ENCODE measurements around the gene PTPN23.

Gene PTPN23

GRCh38 chr3:47376393-47376792 lies 4.4 kb upstream of the PTPN23 start:
- DNase-seq: no peak

GRCh38 chr3:47377186-47377585 lies 3.6 kb upstream of the PTPN23 start:
- DNase-seq: no peak

- DNase-seq: no peak
Measured at GRCh38 chr3:47378869-47379268, 2.0 kb upstream of the PTPN23 start.

DNA sequence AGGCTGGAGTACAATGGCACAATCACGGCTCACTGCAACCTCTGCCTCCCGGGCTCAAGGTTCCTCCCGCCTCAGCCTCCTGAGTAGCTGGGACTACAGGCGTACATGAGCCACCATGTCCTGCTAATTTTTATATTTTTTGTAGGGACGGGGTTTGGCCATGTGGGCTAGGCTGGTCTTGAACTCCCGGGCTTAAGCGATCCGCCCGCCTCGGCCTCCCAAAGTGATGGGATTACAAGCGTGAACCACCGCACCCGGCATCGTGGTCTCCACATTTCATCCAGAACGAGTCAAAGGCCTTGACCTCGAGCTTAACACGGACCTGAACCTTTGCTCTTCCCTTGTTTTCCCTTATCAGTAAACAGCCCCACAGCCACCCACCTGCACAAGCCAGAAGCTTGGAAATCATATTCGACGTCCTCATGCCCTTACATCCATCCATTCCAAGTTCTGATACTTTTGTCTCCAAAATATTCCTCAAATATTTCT lies 1.4 kb upstream of the PTPN23 start:
- no peak for DNase-seq

- DNase-seq: no peak
Measured at GRCh38 chr3:47380026-47380600, 708 bp upstream of the PTPN23 start.

GRCh38 chr3:47381317-47382157 lies 716 bp downstream of the PTPN23 start:
- DNase-seq: peak; percentile 64

DNA sequence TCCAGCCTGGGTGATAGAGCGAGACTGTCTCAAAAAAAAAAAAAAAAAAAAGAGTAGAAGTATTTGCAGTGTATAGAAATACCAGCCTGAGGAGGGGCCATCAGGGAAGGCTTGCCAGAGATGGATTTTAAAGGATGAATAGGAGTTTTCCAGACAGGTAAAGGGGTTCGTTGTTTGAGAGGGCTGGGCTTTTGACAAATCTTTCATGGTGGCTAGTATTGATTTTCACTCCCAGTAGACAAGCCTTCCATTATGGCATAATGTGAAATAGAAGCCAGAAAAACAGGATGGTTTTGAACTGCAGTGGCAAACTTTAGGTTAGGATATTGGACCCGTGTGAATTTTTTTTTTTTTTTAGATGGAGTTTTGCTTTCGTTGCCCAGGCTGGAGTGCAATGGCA lies 3.6 kb downstream of the PTPN23 start:
- no peak for DNase-seq

GRCh38 chr3:47385007-47385406 lies 4.2 kb downstream of the PTPN23 start:
- no peak for DNase-seq

DNA sequence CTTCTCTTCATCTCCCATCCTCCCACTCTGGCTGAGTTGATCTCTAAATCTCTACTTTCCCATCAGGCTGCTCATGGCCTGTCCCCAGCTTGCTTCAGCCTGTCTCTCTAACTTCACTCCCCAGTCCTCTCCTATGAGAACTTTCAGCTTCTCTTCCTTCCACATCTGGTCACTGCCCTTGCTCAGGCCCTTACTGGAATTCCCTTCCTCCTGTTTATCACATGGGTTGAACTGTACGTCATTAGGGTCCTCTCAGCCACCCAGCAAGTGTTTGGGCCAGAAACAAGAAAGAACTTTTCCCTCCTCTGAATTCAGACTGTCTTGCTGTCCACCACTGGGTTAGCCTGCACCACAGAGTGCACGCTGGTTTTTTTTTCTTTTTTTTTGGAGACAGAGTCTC lies 5.0 kb downstream of the PTPN23 start:
- DNase-seq: no peak

DNA sequence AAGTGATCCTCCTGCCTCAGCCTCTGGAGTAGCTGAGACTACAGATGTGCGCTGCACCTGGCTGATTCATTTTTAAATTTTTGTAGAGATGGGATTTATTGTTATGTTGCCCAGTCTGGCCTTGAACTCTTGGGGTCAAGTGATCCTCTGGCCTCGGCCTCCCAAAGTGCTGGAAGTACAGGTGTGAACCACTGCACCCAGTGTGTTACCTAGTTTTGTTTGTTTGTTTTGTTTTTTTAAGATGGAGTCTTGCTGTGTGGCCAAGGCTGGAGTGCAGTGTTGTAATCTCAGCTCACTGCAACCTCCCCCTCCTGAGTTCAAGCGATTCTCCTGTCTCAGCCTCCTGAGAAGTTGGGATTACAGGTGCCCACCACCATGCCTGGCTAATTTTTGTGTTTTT lies 12.1 kb downstream of the PTPN23 start:
- DNase-seq: no peak

- no peak for DNase-seq
Measured at GRCh38 chr3:47394140-47394870, 13.5 kb downstream of the PTPN23 start.

DNA sequence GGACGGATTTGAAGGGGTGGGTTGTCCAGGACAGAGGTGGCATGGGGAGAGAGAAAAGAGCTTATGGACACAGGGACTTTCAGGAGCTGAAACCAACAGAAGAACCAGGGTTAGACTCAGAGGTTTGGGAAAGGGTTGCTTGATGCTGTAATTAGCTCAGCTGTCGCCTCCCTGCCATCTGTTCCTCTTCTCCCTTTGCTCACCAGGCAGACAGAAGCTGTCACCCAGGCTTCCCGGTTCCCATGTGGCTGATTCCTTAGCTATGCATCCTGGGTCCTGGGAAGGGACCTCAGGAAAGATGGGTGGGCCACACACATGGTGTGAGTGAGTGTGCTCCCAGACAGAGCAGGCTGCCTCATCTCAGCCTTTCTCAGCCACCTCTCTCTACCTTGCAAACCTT lies 14.1 kb downstream of the PTPN23 start:
- no peak for DNase-seq

GRCh38 chr3:47398228-47398627 lies 17.4 kb downstream of the PTPN23 start:
- no peak for DNase-seq

- no peak for DNase-seq
Measured at GRCh38 chr3:47399016-47399415, 18.2 kb downstream of the PTPN23 start.

GRCh38 chr3:47399531-47400270 lies 18.9 kb downstream of the PTPN23 start:
- DNase-seq: no peak

DNA sequence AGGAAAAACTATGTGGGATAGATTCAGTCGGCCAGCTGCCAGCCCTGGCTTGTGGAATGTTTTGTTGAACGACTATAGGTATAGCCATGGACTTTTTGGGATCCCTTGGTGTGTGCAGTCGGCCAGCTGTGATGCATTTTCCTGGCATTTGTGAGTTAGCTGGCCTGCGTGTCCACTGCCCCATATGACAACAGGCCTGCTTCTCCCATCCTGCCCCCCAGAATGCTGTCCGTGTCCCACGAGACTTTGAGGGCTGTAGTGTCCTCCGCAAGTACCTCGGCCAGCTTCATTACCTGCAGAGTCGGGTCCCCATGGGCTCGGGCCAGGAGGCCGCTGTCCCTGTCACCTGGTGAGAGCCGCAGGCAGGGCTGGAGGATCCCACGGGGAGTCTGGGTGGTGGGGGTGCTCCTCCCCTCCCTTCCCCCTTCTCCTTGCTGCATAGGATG lies 23.6 kb downstream of the PTPN23 start:
- DNase-seq: no peak

GRCh38 chr3:47404955-47405790 lies 24.4 kb downstream of the PTPN23 start:
- no peak for DNase-seq

DNA sequence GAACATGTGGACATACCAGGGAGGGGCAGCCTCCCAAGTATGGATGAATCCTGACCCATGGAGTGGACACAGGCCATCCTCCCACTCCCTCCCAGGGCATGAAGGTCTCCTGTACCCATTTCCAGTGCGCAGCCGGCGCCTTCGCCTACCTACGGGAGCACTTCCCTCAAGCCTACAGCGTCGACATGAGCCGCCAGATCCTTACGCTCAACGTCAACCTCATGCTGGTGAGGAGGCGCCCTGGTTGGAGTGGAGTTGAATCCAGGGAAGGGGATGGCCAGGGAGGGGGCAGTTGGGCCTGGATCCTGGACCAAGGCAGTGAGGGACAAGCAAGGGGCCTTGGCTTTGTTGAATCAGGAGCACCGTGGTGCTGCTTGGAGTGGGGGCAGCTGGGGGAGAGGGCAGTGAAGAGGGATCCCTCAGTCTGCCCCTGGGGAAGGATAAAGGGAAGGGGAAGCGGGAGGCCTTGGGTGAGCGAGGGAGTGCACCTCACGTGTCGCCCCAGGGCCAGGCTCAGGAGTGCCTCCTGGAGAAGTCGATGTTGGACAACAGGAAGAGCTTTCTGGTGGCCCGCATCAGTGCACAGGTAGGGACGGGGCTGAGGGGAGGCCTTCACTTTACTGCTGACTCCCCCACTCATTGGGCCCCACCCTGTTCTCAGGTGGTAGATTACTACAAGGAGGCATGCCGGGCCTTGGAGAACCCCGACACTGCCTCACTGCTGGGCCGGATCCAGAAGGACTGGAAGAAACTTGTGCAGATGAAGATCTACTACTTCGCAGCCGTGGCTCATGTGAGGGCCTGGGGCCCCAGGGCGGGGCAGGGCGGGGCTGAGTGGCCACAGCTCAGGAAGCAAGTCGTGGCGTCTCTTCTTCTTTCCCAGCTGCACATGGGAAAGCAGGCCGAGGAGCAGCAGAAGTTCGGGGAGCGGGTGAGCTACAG lies 25.3 kb downstream of the PTPN23 start:
- no peak for DNase-seq

DNA sequence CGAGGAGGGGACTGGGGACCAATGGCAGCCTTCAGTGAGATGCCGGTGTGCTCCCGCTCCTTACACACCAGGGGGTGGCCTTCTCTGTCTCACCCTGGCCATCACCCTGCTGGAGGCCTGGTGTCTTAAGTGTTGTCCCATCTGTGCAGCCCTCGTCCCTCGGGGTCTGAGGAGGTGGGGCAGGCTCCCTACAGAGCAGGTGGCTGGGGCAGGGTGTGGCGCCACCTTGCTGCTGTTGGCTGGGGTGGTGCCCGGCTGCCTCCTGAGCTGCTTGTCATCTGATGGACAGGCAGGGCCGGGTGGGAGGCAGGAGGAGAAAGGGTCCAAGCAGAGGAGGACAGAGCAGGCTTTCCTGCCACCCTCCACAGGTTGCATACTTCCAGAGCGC lies 25.9 kb downstream of the PTPN23 start:
- DNase-seq: no peak

DNA sequence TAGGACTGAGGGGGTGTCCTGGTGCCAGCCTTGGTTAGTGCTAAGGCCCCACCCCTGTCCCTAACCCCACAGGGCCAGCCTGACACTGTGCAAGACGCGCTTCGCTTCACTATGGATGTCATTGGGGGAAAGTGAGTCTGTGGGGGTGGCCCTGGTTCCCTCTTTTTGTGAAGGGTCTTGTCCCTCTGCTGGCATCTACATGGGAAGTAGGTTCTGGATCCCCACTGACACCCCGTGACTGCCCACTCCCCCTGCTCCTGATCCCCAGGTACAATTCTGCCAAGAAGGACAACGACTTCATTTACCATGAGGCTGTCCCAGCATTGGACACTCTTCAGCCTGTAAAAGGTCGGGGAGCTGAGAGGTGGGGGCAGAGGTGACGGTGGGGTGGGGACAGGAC lies 26.4 kb downstream of the PTPN23 start:
- no peak for DNase-seq
